ENCODE results near the gene STK39.

GRCh38 chr2:167940734-167941507, 306.5 kb downstream of the STK39 start:
- TF ChIP-seq CTCF (conservative IDR thresholded peaks at IDR 0.05; ENCODE audit: low read depth, low read length): no peak
- TF ChIP-seq POLR2A (IDR thresholded peaks at IDR 0.05; ENCODE audit: low read depth, low read length): no peak
- no peak for TF ChIP-seq MAFK (IDR thresholded peaks at IDR 0.05; ENCODE audit: low read depth, low read length)
- no peak for TF ChIP-seq RFX5 (IDR thresholded peaks at IDR 0.05; ENCODE audit: low read depth, low read length)
- TF ChIP-seq NFE2L2 (IDR thresholded peaks at IDR 0.05; ENCODE audit: low read depth, low read length): no peak
- no peak for TF ChIP-seq RAD21 (IDR thresholded peaks at IDR 0.05; ENCODE audit: low read length)
- TF ChIP-seq USF2 (IDR thresholded peaks at IDR 0.05; ENCODE audit: low read depth, low read length): no peak
- TF ChIP-seq CEBPB (IDR thresholded peaks at IDR 0.05; ENCODE audit: low read depth, low read length): no peak
